EH (cell line): ENCODE data around the gene RNU6-9.
A peak's percentile ranks its signal among the peaks of the same experiment; 100 is the strongest.
"Not testable (repeated sequence)": the region's sequence is repeated elsewhere in the genome, so short reads cannot be mapped to it uniquely, and the experiment has no call there.

ENCODE experiments used
- DNase-seq: peaks from one replicate; pipeline ENCODE4 v3.0.0-alpha.2; 2015; ENCODE audit warnings: low read depth

Gene RNU6-9

GRCh38 chr19:878751-879561 lies 14.3 kb upstream of the RNU6-9 start:
- DNase-seq, result not testable (repeated sequence)

- DNase-seq, result no peak
Observed at GRCh38 chr19:879711-880438, 13.4 kb upstream of the RNU6-9 start.

DNA sequence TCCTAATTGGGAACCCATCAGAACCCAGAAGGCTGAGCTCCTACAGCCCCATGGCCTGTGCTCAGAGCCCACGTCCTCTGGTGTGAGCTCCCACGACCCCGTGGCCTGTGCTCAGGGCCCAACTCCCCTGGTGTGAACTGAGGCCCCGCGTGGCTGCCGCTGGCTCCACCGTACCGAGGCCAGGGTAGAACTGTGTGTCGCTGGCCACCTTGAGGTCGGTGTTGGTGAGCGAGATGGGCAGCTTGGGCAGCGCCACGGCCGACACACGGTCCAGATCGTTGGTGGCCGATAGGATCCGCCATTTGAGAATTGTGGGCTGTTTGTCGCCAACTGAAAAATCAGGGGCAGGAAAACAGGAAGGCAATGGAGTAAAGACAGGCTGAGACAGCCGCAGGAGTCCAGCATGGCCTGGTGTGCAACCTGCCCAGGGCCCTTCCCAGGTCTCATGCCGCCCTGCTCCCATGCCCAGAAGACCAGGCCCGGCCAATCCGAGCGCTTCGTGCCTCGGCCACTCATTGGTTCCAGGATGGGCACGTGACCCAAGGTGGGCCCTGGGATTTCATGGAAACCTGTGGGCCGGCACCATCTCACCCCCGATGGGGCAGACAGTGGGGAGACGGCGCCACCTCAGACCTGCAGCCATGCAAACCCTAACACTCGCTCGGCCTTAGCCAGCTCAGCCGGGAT lies 11.8 kb upstream of the RNU6-9 start:
- DNase-seq, result no peak

DNA sequence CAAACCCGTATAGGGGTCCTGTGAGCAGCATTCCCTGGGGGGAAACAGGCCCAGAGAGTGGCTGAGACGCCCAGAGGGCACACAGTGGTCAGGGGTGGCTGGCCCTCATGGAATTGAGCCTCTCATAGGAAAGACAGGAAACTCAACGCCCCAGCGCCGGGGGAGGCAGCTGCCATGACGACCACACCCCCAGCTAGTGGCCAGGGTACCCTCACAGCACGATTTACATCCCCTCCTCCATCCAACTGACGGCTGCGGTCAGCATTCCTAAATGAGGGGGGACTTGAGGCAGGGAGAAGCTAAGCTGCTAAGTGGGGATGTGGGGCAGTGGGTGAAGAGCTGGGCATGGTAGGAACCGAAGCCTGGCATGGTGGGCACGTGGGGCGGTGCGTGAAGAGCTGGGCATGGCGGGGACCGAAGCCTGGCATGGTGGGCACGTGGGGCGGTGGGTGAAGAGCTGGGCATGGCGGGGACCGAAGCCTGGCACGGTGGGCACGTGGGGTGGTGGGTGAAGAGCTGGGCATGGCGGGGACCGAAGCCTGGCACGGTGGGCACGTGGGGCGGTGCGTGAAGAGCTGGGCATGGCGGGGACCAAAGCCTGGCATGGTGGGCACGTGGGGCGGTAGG lies 10.3 kb upstream of the RNU6-9 start:
- DNase-seq, result no peak

- DNase-seq, result no peak
Observed at GRCh38 chr19:883661-884211, 9.5 kb upstream of the RNU6-9 start.

- DNase-seq, result no peak
Observed at GRCh38 chr19:884420-885211, 8.7 kb upstream of the RNU6-9 start.

DNA sequence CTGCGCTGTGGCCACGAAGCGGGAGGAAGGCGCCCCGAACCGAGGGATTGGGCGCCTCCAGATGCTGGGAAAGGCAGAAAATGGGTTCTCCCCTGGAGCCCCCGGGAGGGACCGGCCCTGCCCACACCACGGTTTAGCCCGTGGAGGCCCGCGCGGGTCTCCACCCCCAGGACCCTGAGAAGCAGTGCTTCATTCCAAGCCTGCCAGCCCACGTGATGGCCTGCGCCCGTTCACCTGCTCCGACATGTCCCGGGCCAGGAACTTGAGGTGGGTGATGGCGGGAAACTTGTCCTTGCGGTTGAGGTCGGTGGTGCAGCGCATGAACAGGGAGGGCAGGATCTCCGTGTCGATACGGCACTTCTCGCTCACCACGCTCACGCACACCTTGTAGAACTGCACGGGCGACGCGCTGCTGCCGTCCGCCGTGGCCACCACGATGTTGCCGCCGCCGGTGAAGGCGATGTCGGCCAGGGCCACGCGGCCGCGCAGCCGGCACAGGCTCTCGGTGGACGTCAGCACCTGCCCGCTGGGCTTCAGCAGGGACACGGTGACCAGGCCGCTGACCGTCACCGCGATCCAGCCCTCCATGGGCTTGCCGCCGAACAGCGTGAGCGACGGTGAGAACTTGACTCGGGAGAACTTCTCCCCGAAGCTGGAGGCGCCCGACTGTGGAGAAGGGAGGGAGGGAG lies 7.6 kb upstream of the RNU6-9 start:
- no peak for DNase-seq

GRCh38 chr19:887072-887471 lies 6.2 kb upstream of the RNU6-9 start:
- DNase-seq, result peak; percentile 89

DNA sequence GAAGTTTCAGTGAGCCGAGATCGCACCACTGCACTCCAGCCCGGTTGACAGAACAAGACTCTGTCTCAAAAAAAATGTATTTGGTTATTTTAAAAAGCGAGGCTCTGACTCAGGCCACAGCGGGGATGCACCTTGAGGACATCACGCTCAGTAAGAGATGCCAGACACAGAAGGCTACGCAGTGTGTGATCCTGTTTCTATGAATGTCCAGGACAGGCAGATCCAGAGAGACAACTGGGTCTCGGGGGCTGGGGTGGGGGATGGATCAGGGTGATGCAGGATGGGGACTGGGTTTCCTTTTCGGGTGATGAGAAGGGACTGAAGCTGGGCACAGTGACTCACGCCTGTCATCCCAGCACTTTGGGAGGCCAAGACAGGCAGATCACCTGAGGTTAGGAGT lies 5.7 kb upstream of the RNU6-9 start:
- no peak for DNase-seq

GRCh38 chr19:888581-889385 lies 4.5 kb upstream of the RNU6-9 start:
- no peak for DNase-seq

GRCh38 chr19:889662-890295 lies 3.5 kb upstream of the RNU6-9 start:
- no peak for DNase-seq

DNA sequence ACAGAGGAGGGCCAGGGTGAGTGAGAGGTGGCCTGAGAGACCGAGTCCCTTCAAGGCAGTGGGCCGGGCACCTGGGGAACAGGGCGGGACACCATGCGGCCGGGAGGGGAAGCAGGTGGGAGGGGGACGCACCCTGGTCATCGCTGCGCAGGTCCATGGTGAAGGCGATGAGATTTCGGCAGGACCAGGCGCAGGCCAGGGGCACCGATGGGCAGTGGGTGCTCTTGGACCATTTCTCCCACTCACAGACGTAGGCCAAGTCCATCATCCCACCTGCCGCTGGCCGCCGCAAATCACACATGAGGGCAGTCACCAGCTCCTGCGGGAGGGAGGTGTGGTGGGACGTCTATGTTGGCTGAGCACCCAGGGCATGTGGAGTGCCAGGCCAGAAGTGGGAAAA lies 2.5 kb upstream of the RNU6-9 start:
- DNase-seq, result no peak

- not testable (repeated sequence) for DNase-seq
Observed at GRCh38 chr19:891421-892200, 1.7 kb upstream of the RNU6-9 start.

DNA sequence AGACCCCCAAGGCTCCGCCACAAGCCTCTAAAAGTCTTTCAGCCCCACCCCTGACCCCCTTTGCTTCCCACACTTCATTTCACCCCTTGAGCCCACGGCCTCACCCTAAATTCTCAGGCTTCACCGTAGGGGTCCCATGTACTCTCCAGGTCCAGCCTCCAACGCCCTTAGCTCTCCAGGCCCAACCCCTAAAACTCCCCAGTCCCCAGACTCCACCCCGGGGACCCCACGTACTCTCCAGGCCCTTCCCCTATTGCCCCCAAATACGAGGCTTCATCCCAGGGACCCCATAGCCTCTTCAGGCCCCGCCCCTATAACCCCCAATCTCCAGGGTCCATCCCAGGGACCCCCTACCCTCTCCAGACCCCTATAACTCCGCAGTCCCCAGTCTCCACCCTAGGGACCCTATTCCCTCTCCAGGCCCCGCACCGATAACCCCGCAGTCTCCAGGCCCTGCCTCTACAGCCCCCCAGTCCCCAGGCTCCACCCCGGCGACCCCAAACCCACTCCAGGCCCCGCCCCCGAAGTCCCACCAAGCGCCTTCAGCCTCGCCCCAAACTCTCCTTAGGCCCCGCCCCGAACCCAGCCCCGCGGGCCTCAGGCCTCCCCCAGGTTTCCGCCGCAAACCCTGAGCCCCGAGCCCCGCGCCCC lies 916 bp upstream of the RNU6-9 start:
- DNase-seq, result no peak

GRCh38 chr19:896434-896833 lies 3.1 kb downstream of the RNU6-9 start:
- DNase-seq, result no peak

GRCh38 chr19:896999-897398 lies 3.7 kb downstream of the RNU6-9 start:
- DNase-seq, result no peak

GRCh38 chr19:897442-898039 lies 4.3 kb downstream of the RNU6-9 start:
- DNase-seq, result no peak

DNA sequence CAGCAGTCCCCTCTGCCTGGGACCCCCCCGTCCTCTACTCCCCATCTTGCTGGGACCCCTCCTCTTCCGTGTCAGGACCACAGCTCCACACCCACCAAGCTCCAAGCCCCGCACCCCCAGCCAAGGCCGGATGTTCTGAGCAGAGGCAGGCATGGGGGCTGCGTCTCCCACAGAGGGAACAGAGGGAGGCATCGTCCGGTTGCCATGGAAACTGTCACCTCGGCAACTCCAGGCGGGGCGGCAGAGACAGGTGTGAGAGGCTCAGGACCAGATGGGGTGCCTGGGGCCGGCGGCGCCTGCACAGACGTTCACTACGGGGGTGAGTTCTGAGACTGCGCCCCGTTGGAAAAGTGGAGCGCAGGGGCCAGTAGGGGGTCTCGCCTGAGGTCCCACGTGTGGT lies 5.4 kb downstream of the RNU6-9 start:
- no peak for DNase-seq
